ENCODE results near the gene BMP5. TPM values are rescaled to one million over a fixed set of nuclear protein-coding genes. Genes with fewer than 3 reads are reported as not detected.

BMP5 gene
- total and polyA plus RNA-seq, 2 donors from 2014 or later = 0.76 to 0.86 TPM

GRCh38 chr6:55773620-55774216 lies 101.7 kb downstream of the BMP5 start:
- Histone ChIP-seq H3K9ac (ENCODE audit: low read length in 3 of 3) (no peak overlapping the region), H3K4me3 (ENCODE audit: low read length in 3 of 3) (no peak overlapping the region), H3K36me3 (ENCODE audit: control insufficient read depth in 2 of 3, insufficient read depth in 3 of 3, low read length in 3 of 3) (no peaks in the 10 kb centered on the region), H3K9me3 (ENCODE audit: control insufficient read depth in 2 of 3, insufficient read depth in 1 of 3, low read length in 3 of 3) (no peaks in the 10 kb centered on the region), H3K4me1 (ENCODE audit: control insufficient read depth in 2 of 3, insufficient read depth in 2 of 3, low read depth in 1 of 3, low read length in 3 of 3) (peaks cover 0 to 2% (median 0%) of the 10 kb centered on the region in 3 donors), H3K27ac (ENCODE audit: low read depth in 2 of 2, low read length in 2 of 2) (no peak overlapping the region), H3K27me3 (ENCODE audit: control insufficient read depth, insufficient read depth, low read length) (no peaks in the 10 kb centered on the region)
- DNase-seq = no peak
- FAIRE-seq = no peak
- intact Hi-C loops (cut with DNase I) = no loop called here
- TF ChIP-seq CTCF (IDR thresholded peaks at IDR 0.05; ENCODE audit: borderline replicate concordance, extremely low read depth, insufficient read depth) = no peak

DNA sequence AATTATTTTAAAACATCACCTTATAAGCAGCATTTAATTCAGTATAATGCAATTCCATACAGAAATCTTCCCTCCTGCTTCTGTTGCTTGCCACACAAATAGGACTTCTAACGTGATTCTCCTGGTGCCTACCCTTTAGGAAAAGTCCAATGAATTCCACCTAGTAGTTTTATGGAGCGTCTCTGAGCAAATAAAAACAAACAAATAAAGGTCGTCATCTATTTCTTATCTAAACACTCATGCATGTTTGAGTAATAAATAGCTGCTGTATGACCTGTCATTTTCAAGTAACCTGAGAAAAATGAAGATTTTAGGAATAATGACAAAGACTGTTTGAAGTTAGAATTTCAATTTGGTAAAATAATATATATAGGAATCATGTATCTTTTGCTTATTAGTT lies 102.7 kb downstream of the BMP5 start:
- H3K27me3 ChIP-seq (ENCODE audit: control insufficient read depth, insufficient read depth, low read length) = no peaks in the 10 kb centered on the region
- intact Hi-C loops (cut with DNase I) = no loop called here
- FAIRE-seq (no peak), DNase-seq (no peak)
- peaks cover 0 to 2% (median 0%) of the 10 kb centered on the region in 3 donors for H3K4me1 ChIP-seq (ENCODE audit: control insufficient read depth in 2 of 3, insufficient read depth in 2 of 3, low read depth in 1 of 3, low read length in 3 of 3)
- no peak overlapping the region for H3K9ac ChIP-seq (ENCODE audit: low read length in 3 of 3)
- no peak for TF ChIP-seq CTCF (IDR thresholded peaks at IDR 0.05; ENCODE audit: borderline replicate concordance, extremely low read depth, insufficient read depth)
- no peak overlapping the region for H3K4me3 ChIP-seq (ENCODE audit: low read length in 3 of 3)
- no peaks in the 10 kb centered on the region for H3K9me3 ChIP-seq (ENCODE audit: control insufficient read depth in 2 of 3, insufficient read depth in 1 of 3, low read length in 3 of 3)
- no peaks in the 10 kb centered on the region for H3K36me3 ChIP-seq (ENCODE audit: control insufficient read depth in 2 of 3, insufficient read depth in 3 of 3, low read length in 3 of 3)
- H3K27ac ChIP-seq (ENCODE audit: low read depth in 2 of 2, low read length in 2 of 2) = no peak overlapping the region

- intact Hi-C loops (cut with DNase I) = no loop called here
- Histone ChIP-seq H3K27me3 (ENCODE audit: control insufficient read depth, insufficient read depth, low read length) (no peaks in the 10 kb centered on the region), H3K9ac (ENCODE audit: low read length in 3 of 3) (no peak overlapping the region), H3K9me3 (ENCODE audit: control insufficient read depth in 2 of 3, insufficient read depth in 1 of 3, low read length in 3 of 3) (no peaks in the 10 kb centered on the region), H3K4me1 (ENCODE audit: control insufficient read depth in 2 of 3, insufficient read depth in 2 of 3, low read depth in 1 of 3, low read length in 3 of 3) (no peaks in the 10 kb centered on the region), H3K36me3 (ENCODE audit: control insufficient read depth in 2 of 3, insufficient read depth in 3 of 3, low read length in 3 of 3) (no peaks in the 10 kb centered on the region), H3K4me3 (ENCODE audit: low read length in 3 of 3) (no peak overlapping the region), H3K27ac (ENCODE audit: low read depth in 2 of 2, low read length in 2 of 2) (no peak overlapping the region)
- TF ChIP-seq CTCF (IDR thresholded peaks at IDR 0.05; ENCODE audit: borderline replicate concordance, extremely low read depth, insufficient read depth) = no peak
- DNase-seq (no peak), FAIRE-seq (no peak)
Measured at GRCh38 chr6:55759536-55759935, 115.9 kb downstream of the BMP5 start.
